ENCODE measurements around the gene NFIA.

NFIA gene

DNA sequence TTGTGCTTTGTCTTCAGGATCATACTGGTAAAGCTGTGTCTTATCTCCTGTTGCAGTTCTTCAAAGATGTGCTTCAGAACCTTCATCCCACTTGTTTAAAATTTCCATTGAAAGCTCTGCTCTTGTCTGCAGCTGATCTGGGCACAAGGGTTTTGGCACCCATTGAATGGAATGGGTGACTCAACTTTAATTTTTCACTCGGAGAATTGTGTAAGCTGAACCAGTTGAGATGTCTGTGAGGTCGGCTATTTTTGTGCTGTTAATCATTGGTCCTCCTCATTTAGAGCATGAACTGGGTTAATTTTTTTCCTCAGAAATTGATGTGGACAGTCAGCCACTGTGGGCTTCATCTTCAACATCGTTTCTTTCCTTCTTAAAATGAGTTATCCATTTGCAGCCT is 390.5 kb downstream of the NFIA start:
- no peak for TF ChIP-seq CTCF (conservative IDR thresholded peaks at IDR 0.05; ENCODE audit: low read depth, low read length)
- DNase-seq (ENCODE audit: low read depth), result no peak
- no peak overlapping the region for H3K4me3 ChIP-seq (ENCODE audit: low read depth, low read length)

DNA sequence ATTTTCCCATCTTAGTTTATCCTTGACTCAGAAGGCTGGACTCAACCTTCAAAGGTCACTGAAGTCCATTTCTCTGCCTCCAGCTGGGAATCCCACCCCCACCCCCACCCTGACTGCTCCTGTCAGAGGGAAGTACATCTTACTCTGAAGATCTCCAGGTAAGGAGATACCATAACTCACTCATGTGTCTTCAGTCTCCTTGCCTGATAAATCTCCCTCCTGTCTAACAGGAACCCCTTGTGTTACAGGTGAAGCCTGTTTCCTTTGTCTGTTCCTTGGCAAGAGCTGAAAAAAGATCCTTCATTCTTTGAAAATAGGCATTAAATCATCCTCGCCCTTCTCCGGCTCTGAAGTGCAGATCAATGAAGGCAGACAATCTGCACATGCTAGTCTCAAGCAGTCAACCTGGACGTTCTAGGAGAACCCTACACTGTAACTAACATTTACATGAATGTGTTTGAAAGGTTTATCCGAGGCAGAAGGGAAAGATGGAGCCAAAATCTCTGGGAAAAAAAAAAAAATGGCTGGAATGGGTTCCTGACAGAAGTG is 392.0 kb downstream of the NFIA start:
- TF ChIP-seq CTCF (conservative IDR thresholded peaks at IDR 0.05; ENCODE audit: low read depth, low read length), result no peak
- DNase-seq (ENCODE audit: low read depth), result no peak
- no peak overlapping the region for H3K4me3 ChIP-seq (ENCODE audit: low read depth, low read length)

DNA sequence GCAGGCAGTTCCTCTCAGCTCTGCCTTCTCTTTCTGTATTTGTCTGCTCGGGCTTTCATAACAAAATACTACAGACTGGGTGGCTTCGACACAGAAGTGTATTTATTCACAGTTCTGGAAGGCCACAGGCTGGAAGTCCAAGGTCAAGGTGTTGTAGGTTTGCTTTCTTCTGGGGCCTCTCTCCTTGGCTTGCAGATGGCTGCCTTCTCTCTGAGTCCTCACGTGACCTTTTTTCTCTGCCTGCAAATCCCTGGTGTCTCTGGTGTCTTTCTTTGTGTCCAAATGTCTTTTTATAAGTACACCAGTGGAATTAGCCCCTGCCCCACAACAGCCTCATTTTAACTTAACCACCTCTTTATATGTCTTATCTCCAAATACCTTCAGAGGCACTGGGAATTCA is 392.6 kb downstream of the NFIA start:
- no peak for DNase-seq (ENCODE audit: low read depth)
- TF ChIP-seq CTCF (conservative IDR thresholded peaks at IDR 0.05; ENCODE audit: low read depth, low read length), result no peak
- no peak overlapping the region for H3K4me3 ChIP-seq (ENCODE audit: low read depth, low read length)

- no peak for DNase-seq (ENCODE audit: low read depth)
- TF ChIP-seq CTCF (conservative IDR thresholded peaks at IDR 0.05; ENCODE audit: low read depth, low read length), result no peak
- no peak overlapping the region for H3K4me3 ChIP-seq (ENCODE audit: low read depth, low read length)
Measured at GRCh38 chr1:61477301-61477700, 394.9 kb downstream of the NFIA start.

GRCh38 chr1:61480273-61480935 is 398.0 kb downstream of the NFIA start:
- no peak for DNase-seq (ENCODE audit: low read depth)
- no peak for TF ChIP-seq CTCF (conservative IDR thresholded peaks at IDR 0.05; ENCODE audit: low read depth, low read length)
- no peak overlapping the region for H3K4me3 ChIP-seq (ENCODE audit: low read depth, low read length)

DNA sequence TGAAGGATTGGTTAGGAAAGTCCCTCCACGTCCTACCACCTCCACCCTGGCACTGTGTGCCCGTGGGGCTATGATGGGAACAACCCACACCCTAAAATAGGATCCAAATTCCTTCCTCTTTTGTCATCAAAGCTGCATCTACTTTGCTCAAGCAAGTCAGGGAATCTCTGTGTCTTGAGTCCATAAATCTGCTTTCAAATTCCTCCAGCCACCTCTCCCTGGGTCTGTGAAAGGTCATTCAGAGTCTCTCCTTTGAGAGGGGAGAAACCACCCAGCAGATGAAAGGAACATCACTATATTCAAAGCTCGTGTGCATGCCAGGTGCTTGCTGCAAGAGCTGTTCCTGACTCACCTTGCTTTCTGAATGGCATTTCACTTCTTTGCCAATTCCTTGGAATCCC is 399.0 kb downstream of the NFIA start:
- no peak overlapping the region for H3K4me3 ChIP-seq (ENCODE audit: low read depth, low read length)
- TF ChIP-seq CTCF (conservative IDR thresholded peaks at IDR 0.05; ENCODE audit: low read depth, low read length), result no peak
- no peak for DNase-seq (ENCODE audit: low read depth)

DNA sequence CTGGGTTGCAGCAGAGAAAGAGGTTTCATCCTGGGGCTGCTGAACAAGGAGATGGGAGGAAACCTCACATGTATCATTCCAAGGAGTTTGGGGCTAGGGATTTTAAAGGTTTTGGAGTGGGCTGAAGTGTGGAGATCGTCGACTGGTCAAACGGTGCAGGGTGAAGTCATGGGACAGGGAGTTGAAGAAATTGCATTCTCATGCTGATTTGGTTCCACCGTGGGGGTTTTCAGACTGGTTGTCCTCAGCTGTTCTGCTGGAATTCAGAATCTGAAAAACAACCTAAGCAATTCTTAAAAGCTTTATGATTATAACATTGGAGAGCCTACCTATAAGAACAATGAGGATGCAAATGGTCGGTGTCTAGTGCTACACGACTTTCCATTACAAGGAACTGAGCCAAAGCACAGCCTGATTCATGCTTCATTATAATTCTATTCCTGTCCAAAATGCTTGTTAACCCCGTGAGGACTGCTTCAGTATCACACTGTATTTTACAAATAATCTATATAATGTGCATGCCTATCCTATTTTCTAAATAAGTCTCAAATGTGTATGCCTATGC is 399.9 kb downstream of the NFIA start:
- no peak for DNase-seq (ENCODE audit: low read depth)
- TF ChIP-seq CTCF (conservative IDR thresholded peaks at IDR 0.05; ENCODE audit: low read depth, low read length), result no peak
- no peak overlapping the region for H3K4me3 ChIP-seq (ENCODE audit: low read depth, low read length)

All from choroid plexus epithelial cell (primary cell).